HUDEP-2 (cell line): ENCODE results near the gene CEP170.

Experiments used
- DNase-seq, 76 experiments: peaks; one replicate each; lab custom pipeline; 2025; ENCODE audit not compliant: unreplicated experiment in 76 of 76; lab: John Stamatoyannopoulos, UW

CEP170 gene

DNA sequence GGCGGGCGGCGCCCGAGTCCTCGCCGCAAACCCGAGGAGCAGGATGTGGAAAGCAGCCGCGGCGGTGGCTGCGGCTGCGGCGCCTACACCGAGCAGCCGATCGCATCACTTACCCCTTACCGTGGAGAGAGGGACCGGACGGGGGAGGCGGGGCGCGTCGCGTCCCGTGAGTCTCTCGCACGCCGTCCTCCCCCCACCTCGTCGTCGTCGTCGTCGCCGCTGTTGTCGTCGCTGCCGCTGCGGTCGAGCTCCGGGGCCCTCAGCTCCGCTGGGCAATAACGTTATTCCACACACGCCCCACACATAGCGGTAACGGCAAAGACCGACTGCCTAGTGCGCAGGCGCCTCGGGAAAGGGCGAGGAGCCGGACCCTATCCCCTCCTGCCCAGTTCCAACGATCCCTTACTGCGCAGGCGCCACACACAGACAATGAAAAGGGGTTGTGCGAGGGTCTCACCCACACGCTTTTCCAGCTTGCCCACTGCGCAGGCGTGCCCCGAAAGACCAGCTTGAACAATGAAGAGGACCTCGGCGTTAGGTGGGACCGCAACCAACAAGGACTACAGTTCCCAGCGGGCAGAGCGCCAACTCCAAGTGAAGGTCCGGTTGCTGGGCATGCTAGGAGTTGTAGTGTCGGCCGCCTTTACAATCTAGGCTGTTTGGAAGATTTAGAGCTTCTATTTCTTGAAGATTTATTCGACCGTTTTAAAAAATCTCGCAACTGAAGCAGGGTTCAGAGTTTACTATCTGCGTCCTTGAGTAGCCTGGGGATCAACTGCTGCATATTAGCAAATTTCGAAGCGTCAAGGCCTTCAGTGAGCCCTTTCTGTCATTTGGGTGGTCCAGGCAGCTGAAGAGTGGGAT, at the start of gene CEP170:
CEP170 (minus strand) TSS at position 355 of the 864 bp plus-strand sequence. CDS start 30,001 bp downstream, outside the sequence.
- peak in 75 of 76 experiments; percentile 55 to 97 (median 84) for DNase-seq

DNA sequence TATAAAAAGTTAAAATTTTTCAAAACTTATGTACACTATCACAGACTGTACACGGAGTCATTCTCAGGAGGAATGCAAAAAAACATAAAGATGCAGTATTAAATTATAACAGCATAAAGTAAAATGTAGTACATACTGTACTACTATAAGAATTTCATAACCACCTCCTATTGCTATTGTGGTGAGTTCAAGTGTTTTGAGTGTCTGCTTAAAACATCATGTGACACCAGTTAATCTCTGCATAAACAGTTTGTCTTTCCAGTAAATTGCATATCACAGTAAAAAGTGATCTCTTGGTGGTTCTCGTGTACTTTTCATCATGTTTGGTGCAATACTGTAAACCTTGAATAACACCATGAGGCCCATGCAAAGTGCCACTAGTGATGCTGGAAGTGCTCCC, 46.0 kb upstream of the CEP170 start:
- no peak for DNase-seq

DNA sequence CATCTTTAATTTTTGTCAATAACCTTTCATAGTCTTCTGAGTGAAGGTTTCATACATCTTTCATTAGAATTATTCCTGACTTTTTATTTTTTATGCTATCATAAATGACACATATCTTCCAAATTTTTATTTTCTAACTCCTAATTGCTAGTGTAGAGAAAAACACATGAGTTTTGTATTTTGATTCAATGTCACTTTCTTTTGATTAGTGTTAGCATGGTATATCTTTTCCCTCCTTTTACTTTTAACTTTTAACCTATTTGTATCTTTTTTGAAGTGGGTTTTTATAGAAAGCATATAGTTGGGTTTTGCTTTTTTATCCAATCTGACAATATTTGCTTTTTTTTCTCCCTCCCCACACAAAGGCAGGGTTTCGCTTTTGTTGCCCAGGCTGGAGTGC, 44.0 kb upstream of the CEP170 start:
- DNase-seq: no peak

DNA sequence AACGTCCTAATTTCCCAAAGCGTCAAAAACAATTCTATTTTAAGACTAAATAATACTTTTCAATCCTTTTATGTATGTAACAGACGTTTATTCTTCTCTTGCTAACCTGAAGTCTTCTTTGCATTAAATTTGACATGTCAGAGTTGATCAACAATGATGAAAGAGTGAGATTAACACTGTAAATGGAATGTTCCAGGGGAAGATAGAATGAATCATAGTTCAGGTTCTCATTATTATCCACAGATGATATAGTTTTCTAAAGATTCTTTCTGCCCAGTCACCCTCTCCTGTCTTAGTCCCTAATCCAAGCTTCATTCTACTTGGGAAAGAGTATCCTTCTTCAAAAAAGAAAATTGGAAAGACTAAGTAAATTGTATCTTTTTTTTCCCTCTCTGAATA, 39.6 kb upstream of the CEP170 start:
- no peak for DNase-seq

DNA sequence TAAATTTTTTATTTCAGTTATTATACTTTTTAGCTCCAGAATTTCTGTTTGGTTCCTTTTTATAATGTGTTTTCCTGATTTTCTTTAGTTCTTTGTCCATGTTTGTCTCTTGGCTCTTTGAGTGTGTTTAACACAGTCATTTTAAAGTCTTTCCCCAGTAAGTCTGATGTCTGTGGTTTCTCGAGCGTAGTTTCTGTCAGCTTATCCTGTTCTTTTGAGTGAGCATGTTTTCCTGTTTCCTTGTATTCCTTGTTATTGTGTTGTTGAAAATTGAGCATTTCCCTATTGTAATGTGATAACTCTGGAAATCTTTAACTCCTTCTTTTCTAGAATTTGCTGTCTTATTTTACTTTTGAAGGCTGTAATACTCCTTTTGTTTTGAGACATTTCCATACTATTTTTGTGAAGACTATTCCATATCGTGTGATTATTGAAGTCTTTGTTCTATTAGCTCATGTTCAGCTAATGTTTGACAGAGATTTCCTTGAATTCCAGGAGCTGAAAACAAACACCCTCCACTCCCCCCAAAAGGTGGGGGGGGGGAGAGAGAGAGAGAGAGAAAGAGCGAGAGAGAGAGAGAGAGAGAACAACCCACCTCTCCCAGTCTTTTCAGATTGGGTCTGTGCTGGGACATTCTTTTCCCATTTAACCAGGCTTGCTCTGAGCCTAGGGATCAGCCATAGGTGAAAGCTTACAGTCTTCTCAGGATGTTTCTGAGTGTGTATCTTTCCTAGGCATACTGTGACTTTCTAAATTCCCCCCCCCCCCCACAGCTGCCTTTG, 39.1 kb upstream of the CEP170 start:
- DNase-seq: no peak

DNA sequence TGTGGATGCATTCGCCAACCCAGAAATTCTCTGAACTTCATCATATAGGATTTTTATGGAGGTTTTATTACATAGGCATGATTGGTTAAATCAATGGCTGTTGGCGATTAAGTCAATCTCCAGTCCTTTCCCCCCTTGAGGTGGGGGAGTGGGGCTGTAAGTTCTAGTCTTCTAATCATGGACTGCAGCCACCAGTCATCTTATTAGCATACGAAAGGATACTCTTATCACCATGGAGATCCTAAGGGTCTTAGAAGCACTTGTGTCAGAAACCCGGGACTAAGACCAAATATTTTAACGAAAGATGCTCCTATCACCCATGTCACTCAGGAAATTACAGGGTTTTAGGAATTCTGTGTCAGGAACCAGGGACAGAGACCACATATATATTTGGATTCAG, 37.0 kb upstream of the CEP170 start:
- no peak for DNase-seq

DNA sequence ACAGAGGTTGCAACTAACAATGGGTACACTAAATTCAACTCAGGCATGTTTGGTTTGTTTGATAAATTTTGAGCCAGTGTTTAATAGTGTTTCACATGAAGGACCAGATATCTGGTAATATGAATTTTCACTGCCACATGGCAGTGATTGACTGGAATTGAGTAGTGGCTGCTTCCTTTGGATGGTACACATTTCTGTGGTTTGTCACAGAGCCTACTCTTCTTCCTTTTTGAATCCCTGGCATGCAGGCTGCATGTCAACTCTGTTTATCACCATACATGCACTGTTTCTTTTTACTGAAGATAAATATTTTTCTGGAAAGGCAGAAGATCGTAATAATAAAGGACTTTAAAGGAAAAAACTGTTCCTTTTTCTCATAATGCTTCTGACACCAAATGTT, 36.2 kb upstream of the CEP170 start:
- no peak for DNase-seq

DNA sequence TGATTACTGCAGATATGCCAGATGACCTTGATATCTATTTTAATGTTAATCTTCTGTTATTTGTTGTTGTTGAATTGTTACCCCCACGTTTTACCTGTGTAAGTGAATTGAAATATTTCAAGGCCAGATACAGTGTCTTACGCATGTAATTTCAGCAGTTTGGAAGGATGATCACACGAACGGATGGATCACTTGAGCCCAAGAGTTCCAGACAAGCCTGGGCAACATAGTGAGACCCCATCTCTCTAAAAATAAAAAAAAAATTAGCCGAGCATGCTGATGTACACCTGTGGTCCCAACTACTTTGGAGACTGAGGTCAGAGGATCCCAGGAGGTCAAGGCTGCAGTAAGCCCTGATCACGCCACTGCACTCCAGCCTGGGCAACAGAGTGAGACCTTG, 33.0 kb upstream of the CEP170 start:
- DNase-seq: no peak

DNA sequence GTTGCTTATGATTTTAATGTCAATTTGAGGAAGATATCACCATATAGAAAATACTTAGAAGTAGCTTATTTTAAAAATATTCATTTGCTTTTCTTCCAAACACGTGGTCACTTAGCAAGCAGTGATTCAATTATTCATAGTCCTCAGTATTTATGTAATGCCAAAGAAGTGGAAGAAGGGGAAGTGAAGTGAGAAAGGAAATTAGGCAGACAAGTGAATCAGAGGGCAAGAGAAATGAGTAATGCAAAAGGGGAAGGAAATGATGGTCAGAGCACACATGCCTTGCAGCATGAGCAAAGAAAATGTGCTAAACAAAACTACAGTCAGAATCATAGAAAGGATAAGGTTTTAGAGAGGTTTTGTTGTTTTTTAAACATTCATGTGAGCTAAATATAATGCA, 32.6 kb upstream of the CEP170 start:
- DNase-seq: no peak

DNA sequence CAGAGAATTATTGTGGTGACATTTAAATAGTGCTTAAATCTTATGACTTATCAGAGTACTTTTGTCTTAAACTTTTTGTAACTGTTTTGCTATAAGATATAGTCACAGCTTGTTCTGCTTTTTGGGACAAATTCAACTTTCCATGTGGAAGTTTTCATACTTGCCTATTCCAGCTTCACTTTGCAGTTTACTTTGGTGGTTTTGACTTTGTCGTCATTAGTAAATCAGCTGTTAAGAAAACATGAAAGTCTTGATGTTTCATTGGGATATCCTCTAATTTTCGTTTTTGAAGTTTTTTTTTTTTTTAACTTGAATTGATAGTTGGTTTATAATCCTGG, 32.0 kb upstream of the CEP170 start:
- no peak for DNase-seq

DNA sequence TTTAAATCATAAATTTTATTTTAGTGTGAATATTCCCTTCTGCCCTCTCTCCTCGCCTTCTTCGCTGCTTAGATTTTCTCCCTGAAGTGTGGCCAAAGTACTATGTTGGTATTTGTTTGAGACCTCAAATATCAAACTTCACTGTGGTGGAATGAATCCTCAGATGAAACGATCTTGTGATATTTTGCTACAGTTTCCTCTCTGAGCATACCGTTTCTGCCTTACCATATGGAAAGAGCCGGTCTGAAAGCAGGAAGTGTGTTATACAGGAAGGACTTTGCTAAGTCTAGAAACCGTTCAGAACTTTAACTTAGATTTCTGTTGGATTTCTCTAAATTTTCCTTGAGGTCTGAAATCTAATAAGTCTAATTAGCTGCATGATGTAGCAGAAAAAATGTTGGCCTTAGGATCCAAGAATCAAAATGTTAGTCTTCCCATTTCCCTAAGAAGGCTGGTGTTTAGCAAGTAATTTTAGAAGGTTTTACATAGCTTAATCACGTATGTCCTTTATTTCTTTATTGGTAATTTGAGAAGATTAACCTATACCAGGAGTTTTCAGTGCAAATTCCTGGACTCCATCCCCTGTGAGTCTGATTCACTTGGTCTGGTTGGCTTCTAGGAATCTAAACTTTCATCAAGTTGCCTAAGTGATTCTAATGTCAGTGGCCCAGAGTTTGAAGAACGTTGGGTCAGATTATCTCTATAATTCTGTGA, 31.5 kb upstream of the CEP170 start:
- DNase-seq: no peak

DNA sequence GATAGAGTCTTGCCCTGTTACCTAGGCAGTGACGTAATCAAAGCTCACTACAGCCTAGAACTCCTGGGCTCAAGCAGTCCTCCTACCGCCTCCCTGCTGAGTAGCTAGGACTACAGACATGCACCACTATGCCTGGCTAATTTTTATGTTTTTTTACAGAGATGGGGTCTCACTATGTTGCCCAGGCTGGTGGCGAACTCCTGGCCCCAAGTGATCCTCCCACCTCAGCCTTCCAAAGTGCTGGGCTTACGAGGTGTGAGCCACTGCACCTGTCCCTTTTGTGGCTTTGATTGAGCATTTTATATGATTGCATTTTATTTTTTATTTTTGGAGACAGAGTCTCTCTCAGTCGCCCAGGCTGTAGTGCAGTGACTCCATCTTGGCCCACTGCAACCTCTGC, 26.6 kb upstream of the CEP170 start:
- no peak for DNase-seq

DNA sequence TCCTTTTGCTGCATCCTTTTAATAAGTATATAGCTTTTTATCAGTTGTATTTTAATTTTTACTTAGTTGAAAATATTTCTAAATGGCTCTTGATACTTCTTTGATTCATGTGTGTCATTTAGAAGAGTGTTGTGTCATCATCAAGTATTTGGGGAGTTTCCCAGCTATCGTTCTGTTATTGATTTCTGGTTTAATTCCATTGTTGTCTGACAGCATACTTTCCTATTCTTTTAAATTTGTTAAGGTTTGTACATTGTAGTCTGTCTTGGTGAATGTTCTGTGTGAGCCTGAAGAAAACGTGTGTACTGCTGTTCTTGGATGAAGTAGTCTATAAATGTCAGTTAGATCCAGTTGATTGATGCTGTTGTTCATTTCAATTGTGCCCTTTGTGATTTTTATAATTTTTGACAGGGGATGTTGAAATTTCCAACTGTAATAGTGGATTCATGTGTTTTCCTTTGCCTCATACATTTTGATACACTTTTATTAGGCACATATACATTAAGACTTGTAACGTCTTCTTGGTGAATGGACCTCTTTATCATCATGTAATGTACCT, 25.6 kb upstream of the CEP170 start:
- no peak for DNase-seq

DNA sequence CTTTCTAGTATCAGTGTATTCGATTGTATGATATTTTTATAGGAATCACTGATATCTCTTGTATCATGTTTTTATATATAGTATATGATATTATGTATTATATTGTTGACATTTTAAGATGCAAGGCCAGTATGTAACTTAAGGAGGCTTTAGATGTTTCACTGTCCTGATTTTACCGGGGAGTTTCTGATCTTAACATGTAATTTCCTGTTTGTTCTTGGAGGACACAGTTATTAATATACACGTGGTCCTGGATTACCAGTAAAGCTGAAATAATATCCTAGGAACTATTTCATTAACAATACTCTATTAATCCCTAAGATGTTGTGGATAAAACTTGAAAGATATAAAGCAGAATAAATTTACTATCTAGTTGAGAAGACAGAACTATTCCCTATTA, 20.2 kb upstream of the CEP170 start:
- no peak for DNase-seq

DNA sequence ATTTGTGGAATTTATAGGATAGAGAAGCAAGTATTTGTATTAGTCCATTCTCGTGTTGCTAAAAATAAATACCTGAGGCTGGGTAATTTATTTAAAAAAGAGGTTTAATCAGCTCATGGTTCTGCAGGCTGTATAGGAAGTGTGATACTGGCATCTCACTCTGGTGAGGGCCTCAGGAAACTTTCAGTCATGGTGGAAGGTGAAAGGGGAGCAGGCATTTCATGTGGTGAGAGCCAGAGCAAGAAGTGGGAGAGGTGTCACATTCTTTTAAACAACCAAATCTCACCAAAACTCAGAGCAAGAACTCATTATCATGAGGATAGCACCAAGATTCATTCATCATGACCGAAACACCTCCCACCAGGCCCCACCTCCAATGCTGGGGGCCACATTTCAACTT, 18.9 kb upstream of the CEP170 start:
- no peak for DNase-seq

DNA sequence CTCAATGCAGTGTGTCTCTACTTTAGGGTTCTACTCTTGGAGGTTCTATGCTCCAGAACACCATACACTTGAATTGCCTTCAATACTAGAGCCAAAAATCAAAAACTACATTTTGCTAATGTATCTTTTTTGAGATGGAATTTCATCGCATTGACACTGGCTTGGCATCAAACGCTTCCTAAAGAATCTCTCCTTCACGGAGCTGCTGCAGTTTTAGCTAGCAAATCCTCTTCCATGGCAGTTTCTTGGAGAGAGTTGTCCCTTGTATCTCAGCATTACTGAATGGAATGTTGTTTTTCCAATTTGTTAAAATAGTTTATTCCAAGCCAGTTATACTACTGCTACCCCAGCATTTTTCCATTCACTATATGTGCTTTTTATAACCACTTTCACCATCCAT, 18.4 kb upstream of the CEP170 start:
- no peak for DNase-seq

DNA sequence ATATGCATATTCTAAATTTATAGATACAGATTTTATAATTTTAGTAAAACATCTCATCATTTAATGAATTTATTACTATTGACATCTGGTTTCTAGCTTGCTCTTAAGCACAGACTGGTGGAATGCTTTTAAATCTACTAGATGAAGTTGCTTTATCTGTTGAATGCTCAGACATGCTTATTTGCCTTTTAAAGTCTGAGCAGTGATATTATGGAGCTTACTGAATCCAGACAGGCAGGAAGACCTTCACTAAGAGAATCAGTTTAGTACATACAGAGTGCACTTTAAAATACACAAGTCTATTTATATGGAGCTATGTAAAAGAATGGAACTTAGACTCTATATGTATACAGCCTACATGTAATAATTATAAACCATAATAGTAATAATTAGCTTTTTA, 17.3 kb upstream of the CEP170 start:
- DNase-seq: no peak

DNA sequence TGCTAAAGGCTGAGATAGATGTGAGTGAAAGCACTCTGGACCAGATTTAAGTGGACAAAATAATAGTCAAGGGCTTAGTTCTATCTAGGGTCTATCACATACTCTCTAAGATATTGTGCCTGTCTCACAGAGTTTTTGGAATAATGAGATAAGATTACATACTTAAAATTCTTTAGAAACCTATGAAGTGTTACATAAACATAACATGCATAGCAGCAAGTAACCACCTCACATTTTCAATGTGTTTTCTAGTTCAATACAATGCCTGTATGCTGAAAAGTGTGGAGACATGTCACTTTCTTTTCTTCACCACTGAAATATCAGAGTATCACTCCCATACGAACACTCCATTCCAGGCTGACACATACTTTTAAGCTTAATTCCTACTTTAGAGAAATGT, 16.9 kb upstream of the CEP170 start:
- DNase-seq: no peak

DNA sequence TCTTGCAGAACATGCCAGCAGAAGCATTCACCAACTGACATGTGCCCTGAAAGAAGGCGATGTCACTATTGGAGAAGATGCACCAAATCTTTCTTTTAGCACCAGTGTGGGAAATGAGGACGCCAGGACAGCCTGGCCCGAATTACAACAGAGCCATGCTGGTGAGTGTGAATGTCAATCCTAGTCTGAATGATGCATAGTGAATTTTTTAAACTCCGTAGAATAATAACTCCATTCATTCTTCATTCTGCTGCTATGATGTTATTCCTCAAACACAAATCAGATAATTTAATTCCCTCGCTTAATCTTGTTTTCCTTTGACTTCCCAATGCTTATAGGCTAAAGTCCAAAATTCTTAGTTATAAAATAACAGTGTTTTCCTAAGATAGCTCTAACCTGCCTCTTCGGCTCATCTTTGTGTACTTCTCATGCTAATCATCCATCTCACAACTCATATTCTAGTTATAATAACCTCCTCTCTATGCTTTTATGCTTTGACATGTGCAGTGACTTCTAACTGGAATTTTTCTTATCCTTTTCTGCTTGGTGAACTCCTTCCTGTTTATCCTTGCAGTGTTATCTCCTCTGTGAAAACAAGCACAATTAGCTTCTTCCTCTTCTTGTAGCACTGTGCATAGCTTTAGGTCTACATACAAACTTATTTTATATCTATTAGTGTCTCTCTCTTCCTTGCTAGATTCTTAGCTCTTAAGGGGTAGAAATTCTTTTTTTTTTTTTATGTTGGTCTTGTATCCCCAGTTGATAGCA, 15.2 kb upstream of the CEP170 start:
- no peak for DNase-seq

DNA sequence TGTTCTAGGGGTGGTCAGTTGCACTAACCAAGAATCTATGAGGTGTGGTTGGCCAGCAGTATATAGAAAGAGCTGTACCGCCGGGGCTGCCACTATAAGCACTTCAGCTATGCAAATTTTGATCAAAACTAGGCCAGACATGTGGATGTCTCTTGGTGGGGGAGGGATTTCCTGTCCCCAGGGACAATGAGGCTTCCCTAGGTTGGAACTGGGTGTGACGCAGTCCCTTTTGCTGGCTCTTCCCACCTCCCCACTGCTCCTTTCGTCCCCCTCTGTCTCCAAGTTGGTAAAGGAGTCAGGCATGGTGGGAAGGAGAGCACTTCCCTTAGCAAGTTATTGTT, 14.3 kb upstream of the CEP170 start:
- DNase-seq: no peak
